CD8-positive, alpha-beta memory T cell (primary cell): ENCODE data around the gene TMEM190. TPM values are rescaled to one million over a fixed set of nuclear protein-coding genes. Genes with fewer than 3 reads are reported as not detected.

Experiments used
- CTCF ChIA-PET: fragments of 350-600 bp; sonication (Branson Sonifier 250); formaldehyde crosslinking; loops from one replicate; lab custom pipeline; 2021; ENCODE audit warnings: antibody characterized with exemption; lab: Charles Lee
- POLR2A ChIA-PET: fragments of 350-600 bp; sonication (Branson Sonifier 250); formaldehyde crosslinking; loops from one replicate; lab custom pipeline; 2021; ENCODE audit warnings: antibody characterized with exemption; lab: Charles Lee
- DNase-seq, 5 donors: peaks; one replicate each; pipeline versions ENCODE4 v3.0.0 to v3.0.0-alpha.2; 2020 to 2022; ENCODE audit warnings: mixed read lengths in 1 of 5
- H3K27ac ChIP-seq: one replicate; pipeline ENCODE4 v1.7.0; 2013; ENCODE audit warnings: low read depth, mild to moderate bottlenecking, low read length, moderate library complexity
- H3K27me3 ChIP-seq: 2 replicates; pipeline ENCODE4 v1.7.0; 2013; ENCODE audit warnings: low read length, mild to moderate bottlenecking; ENCODE audit not compliant: insufficient read depth, poor library complexity, severe bottlenecking
- H3K36me3 ChIP-seq: 2 replicates; pipeline ENCODE4 v1.7.0; 2013; ENCODE audit warnings: mild to moderate bottlenecking, low read length, moderate library complexity; ENCODE audit not compliant: insufficient read depth
- H3K4me1 ChIP-seq: 2 replicates; pipeline ENCODE4 v1.7.0; 2013; ENCODE audit warnings: mild to moderate bottlenecking, low read length, moderate library complexity; ENCODE audit not compliant: insufficient read depth
- H3K4me3 ChIP-seq: 2 replicates; pipeline ENCODE4 v1.7.0; 2013; ENCODE audit warnings: mild to moderate bottlenecking, low read length
- H3K9me3 ChIP-seq: 2 replicates; pipeline ENCODE4 v1.7.0; 2013; ENCODE audit warnings: mild to moderate bottlenecking, low read length
- H3K27ac Mint-ChIP-seq, 8 donors: one replicate each; pipeline ENCODE4 v1.8.0; 2020 to 2021; ENCODE audit warnings: mixed read lengths in 8 of 8, mild to moderate bottlenecking in 6 of 8, inconsistent platforms in 3 of 8, moderate library complexity in 3 of 8
- H3K27me3 Mint-ChIP-seq, 2 donors: one replicate each; pipeline ENCODE4 v1.8.0; 2020 to 2021; ENCODE audit warnings: mixed read lengths in 2 of 2, mild to moderate bottlenecking in 1 of 2, moderate library complexity in 1 of 2
- H3K36me3 Mint-ChIP-seq, 3 donors: one replicate each; pipeline ENCODE4 v1.8.0; 2020 to 2021; ENCODE audit warnings: mixed read lengths in 3 of 3, inconsistent platforms in 1 of 3, mild to moderate bottlenecking in 1 of 3
- H3K4me1 Mint-ChIP-seq, 3 donors: one replicate each; pipeline ENCODE4 v1.8.0; 2020 to 2021; ENCODE audit warnings: mixed read lengths in 3 of 3, inconsistent platforms in 1 of 3, mild to moderate bottlenecking in 1 of 3
- H3K4me3 Mint-ChIP-seq, 7 donors: one replicate each; pipeline ENCODE4 v1.8.0; 2020 to 2021; ENCODE audit warnings: mixed read lengths in 7 of 7, mild to moderate bottlenecking in 6 of 7, moderate library complexity in 4 of 7, inconsistent platforms in 2 of 7
- H3K9me3 Mint-ChIP-seq, 5 donors: one replicate each; pipeline ENCODE4 v1.8.0; 2020 to 2022; ENCODE audit warnings: mixed read lengths in 5 of 5, mild to moderate bottlenecking in 3 of 5, moderate library complexity in 2 of 5, inconsistent platforms in 1 of 5
- polyA plus RNA-seq: library from polyadenylated mRNA; unstranded; fragments of 300-500 nt; fragmentation: Illumina TruSeq; gene quantifications from one replicate; pipeline ENCODE4 v1.2.3, GENCODE V29; 2021
- total RNA-seq, 2 experiments: library from RNA; stranded (reverse); gene quantifications; one replicate each; pipeline ENCODE4 v1.2.3, GENCODE V29; 2021

The TMEM190 gene
- total and polyA plus RNA-seq, 3 experiments from 2014 or later: not detected

- Histone ChIP-seq H3K27ac (no peak overlapping the region), H3K4me3 (no peak overlapping the region), H3K36me3 (no peaks in the 10 kb centered on the region), H3K9me3 (no peaks in the 10 kb centered on the region), H3K27me3 (no peaks in the 10 kb centered on the region), H3K4me1 (peaks cover 6% of the 10 kb centered on the region)
- ChIA-PET POLR2A (no interaction called here), CTCF (interaction anchor here (1.1 kb wide), 1 partner anchor 44 kb away, joined by 3 read pairs; no protein-coding TSS in a partner anchor)
- no peak for DNase-seq
- Mint-ChIP-seq H3K27me3 (peaks cover 8 to 10% of the 10 kb centered on the region in 2 donors), H3K9me3 (no peaks in the 10 kb centered on the region), H3K4me3 (peak overlapping the region in 1 of 7 donors; percentile 27), H3K27ac (no peak overlapping the region), H3K4me1 (peaks cover 6 to 9% (median 7%) of the 10 kb centered on the region in 3 donors), H3K36me3 (peaks cover 0 to 18% (median 2%) of the 10 kb centered on the region in 3 donors)
Measured at GRCh38 chr19:55345818-55346724, 30.6 kb upstream of the TMEM190 start.

GRCh38 chr19:55346725-55347441 lies 29.7 kb upstream of the TMEM190 start:
- no peaks in the 10 kb centered on the region for H3K9me3 Mint-ChIP-seq
- H3K36me3 Mint-ChIP-seq: peaks cover 0 to 16% (median 2%) of the 10 kb centered on the region in 3 donors
- Histone ChIP-seq H3K27ac (no peak overlapping the region), H3K4me1 (no peaks in the 10 kb centered on the region), H3K36me3 (no peaks in the 10 kb centered on the region), H3K4me3 (no peak overlapping the region), H3K27me3 (peaks cover 5% of the 10 kb centered on the region), H3K9me3 (no peaks in the 10 kb centered on the region)
- H3K27ac Mint-ChIP-seq: no peak overlapping the region
- DNase-seq: no peak
- POLR2A ChIA-PET: no interaction called here
- H3K4me3 Mint-ChIP-seq: no peak overlapping the region
- peaks cover 0 to 10% (median 7%) of the 10 kb centered on the region in 3 donors for H3K4me1 Mint-ChIP-seq
- CTCF ChIA-PET: no interaction called here
- peaks cover 11 to 18% of the 10 kb centered on the region in 2 donors for H3K27me3 Mint-ChIP-seq

- Mint-ChIP-seq H3K27me3 (peaks cover 15 to 25% of the 10 kb centered on the region in 2 donors), H3K27ac (peak overlapping the region in 1 of 8 donors; percentile 12), H3K4me3 (no peak overlapping the region), H3K36me3 (peaks cover 0 to 13% (median 2%) of the 10 kb centered on the region in 3 donors), H3K9me3 (no peaks in the 10 kb centered on the region), H3K4me1 (peaks cover 2 to 16% (median 11%) of the 10 kb centered on the region in 3 donors)
- ChIA-PET CTCF (no interaction called here), POLR2A (no interaction called here)
- H3K4me3 ChIP-seq: no peak overlapping the region
- H3K27me3 ChIP-seq: peaks cover 12% of the 10 kb centered on the region
- H3K4me1 ChIP-seq: no peaks in the 10 kb centered on the region
- no peaks in the 10 kb centered on the region for H3K36me3 ChIP-seq
- H3K27ac ChIP-seq: no peak overlapping the region
- H3K9me3 ChIP-seq: no peaks in the 10 kb centered on the region
- no peak for DNase-seq
Measured at GRCh38 chr19:55347442-55348009, 29.1 kb upstream of the TMEM190 start.

- H3K36me3 Mint-ChIP-seq: peaks cover 0 to 9% (median 2%) of the 10 kb centered on the region in 3 donors
- Histone ChIP-seq H3K4me3 (no peak overlapping the region), H3K9me3 (no peaks in the 10 kb centered on the region), H3K27me3 (peaks cover 21% of the 10 kb centered on the region), H3K4me1 (peaks cover 7% of the 10 kb centered on the region), H3K27ac (no peak overlapping the region), H3K36me3 (no peaks in the 10 kb centered on the region)
- no peak for DNase-seq
- POLR2A ChIA-PET: no interaction called here
- CTCF ChIA-PET: no interaction called here
- peaks cover 11 to 26% (median 21%) of the 10 kb centered on the region in 3 donors for H3K4me1 Mint-ChIP-seq
- H3K27ac Mint-ChIP-seq: no peak overlapping the region
- peaks cover 24 to 34% of the 10 kb centered on the region in 2 donors for H3K27me3 Mint-ChIP-seq
- H3K9me3 Mint-ChIP-seq: no peaks in the 10 kb centered on the region
- H3K4me3 Mint-ChIP-seq: no peak overlapping the region
Measured at GRCh38 chr19:55348317-55349034, 28.1 kb upstream of the TMEM190 start.

DNA sequence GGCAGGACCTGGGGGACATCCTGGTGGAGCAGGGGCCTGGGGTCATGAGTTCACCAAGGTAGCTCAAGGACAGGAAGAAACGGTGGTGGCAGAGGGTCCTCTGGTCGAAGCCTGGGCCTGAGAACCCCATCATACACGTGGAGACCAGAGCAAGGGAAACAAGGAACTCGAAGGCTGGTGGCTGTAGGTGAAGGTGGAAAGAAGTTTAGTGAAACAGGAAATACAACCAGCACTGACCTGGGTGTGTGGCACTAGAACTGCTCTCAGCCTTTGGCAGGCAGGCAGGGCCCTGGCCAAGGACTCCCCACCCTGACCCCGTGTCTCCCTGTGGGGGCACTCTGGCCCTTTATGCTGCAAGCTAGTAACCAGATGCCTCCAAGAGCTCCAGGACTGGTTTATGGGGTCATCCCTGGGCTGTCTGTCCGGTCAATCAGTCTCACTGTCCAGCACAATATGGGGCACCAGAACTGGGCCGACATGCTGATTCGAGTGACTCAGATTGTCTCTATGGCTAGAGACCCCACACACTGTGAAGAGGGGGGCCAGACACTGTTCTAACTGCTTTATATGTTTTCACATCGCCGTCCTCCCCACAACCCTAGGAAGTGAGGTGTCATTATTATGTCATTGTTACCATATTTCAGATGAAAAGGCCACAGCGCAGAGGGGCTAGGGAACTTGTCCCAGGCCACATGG lies 25.9 kb upstream of the TMEM190 start:
- no peak overlapping the region for H3K4me3 Mint-ChIP-seq
- no peaks in the 10 kb centered on the region for H3K36me3 Mint-ChIP-seq
- H3K27ac ChIP-seq: no peak overlapping the region
- no peaks in the 10 kb centered on the region for H3K9me3 Mint-ChIP-seq
- H3K9me3 ChIP-seq: no peaks in the 10 kb centered on the region
- no peaks in the 10 kb centered on the region for H3K36me3 ChIP-seq
- H3K4me1 ChIP-seq: peaks cover 13% of the 10 kb centered on the region
- H3K27ac Mint-ChIP-seq: peak overlapping the region in 1 of 8 donors; percentile 14
- ChIA-PET POLR2A (interaction anchor here (2.3 kb wide), 1 partner anchor 12 kb away, joined by 6 read pairs; the partner anchor contains the start of gene KMT5C), CTCF (no interaction called here)
- H3K27me3 Mint-ChIP-seq: peaks cover 27 to 40% of the 10 kb centered on the region in 2 donors
- no peak overlapping the region for H3K4me3 ChIP-seq
- peaks cover 22% of the 10 kb centered on the region for H3K27me3 ChIP-seq
- peaks cover 17 to 38% (median 24%) of the 10 kb centered on the region in 3 donors for H3K4me1 Mint-ChIP-seq
- DNase-seq: no peak

- no peaks in the 10 kb centered on the region for H3K9me3 Mint-ChIP-seq
- DNase-seq: no peak
- Histone ChIP-seq H3K27me3 (peaks cover 22% of the 10 kb centered on the region), H3K36me3 (no peaks in the 10 kb centered on the region), H3K4me3 (no peak overlapping the region), H3K9me3 (no peaks in the 10 kb centered on the region), H3K27ac (no peak overlapping the region), H3K4me1 (peaks cover 13% of the 10 kb centered on the region)
- CTCF ChIA-PET: no interaction called here
- peak overlapping the region in 3 of 7 donors; percentile 12 to 72 (median 32) for H3K4me3 Mint-ChIP-seq
- peak overlapping the region in 1 of 8 donors; percentile 55 for H3K27ac Mint-ChIP-seq
- no peaks in the 10 kb centered on the region for H3K36me3 Mint-ChIP-seq
- H3K27me3 Mint-ChIP-seq: peaks cover 27 to 42% of the 10 kb centered on the region in 2 donors
- POLR2A ChIA-PET: interaction anchor here (2.3 kb wide), 1 partner anchor 13 kb away, joined by 6 read pairs; the partner anchor contains the start of gene KMT5C
- peaks cover 17 to 38% (median 24%) of the 10 kb centered on the region in 3 donors for H3K4me1 Mint-ChIP-seq
Measured at GRCh38 chr19:55352040-55352439, 24.6 kb upstream of the TMEM190 start.
